ENCODE results near the gene HIP1R.
"Not testable (repeated sequence)": the region's sequence is repeated elsewhere in the genome, so short reads cannot be mapped to it uniquely, and the experiment has no call there.

The HIP1R gene

GRCh38 chr12:122889761-122890520 lies 54.7 kb downstream of the HIP1R start:
- TF ChIP-seq ZFX (IDR thresholded peaks at IDR 0.05; ENCODE audit: borderline replicate concordance), result no peak
- no peak for TF ChIP-seq CTCF (IDR thresholded peaks at IDR 0.05)

GRCh38 chr12:122891661-122892525 lies 56.6 kb downstream of the HIP1R start:
- no peak overlapping the region for H3K27ac ChIP-seq

More at GRCh38 chr12:122889761-122890520, 54.7 kb downstream of the HIP1R start:
- no peak overlapping the region for H3K27ac ChIP-seq

GRCh38 chr12:122892724-122893123 lies 57.5 kb downstream of the HIP1R start:
- not testable (repeated sequence) for H3K27ac ChIP-seq

More at GRCh38 chr12:122891661-122892525, 56.6 kb downstream of the HIP1R start:
- no peak for TF ChIP-seq ZFX (IDR thresholded peaks at IDR 0.05; ENCODE audit: borderline replicate concordance)
- TF ChIP-seq CTCF (IDR thresholded peaks at IDR 0.05), result no peak

GRCh38 chr12:122893208-122894153 lies 58.2 kb downstream of the HIP1R start:
- TF ChIP-seq CTCF (IDR thresholded peaks at IDR 0.05) (no peak), ZFX (IDR thresholded peaks at IDR 0.05; ENCODE audit: borderline replicate concordance) (no peak)
- H3K27ac ChIP-seq, result no peak overlapping the region

GRCh38 chr12:122894193-122895121 lies 59.2 kb downstream of the HIP1R start:
- H3K27ac ChIP-seq, result no peak overlapping the region

GRCh38 chr12:122895320-122895703 lies 60.1 kb downstream of the HIP1R start:
- H3K27ac ChIP-seq, result peak overlapping the region; percentile 54
- TF ChIP-seq ZFX (IDR thresholded peaks at IDR 0.05; ENCODE audit: borderline replicate concordance) (no peak), CTCF (IDR thresholded peaks at IDR 0.05) (no peak)

More at GRCh38 chr12:122894193-122895121, 59.2 kb downstream of the HIP1R start:
- TF ChIP-seq CTCF (IDR thresholded peaks at IDR 0.05) (no peak), ZFX (IDR thresholded peaks at IDR 0.05; ENCODE audit: borderline replicate concordance) (no peak)
